Vagina (tissue), 2 donors: ENCODE measurements around the gene ANKRD36C. TPM values are rescaled to one million over a fixed set of nuclear protein-coding genes. Genes with fewer than 3 reads are reported as not detected.
A peak's percentile ranks its signal among the peaks of the same experiment; 100 is the strongest.
"Not testable (repeated sequence)": the region's sequence is repeated elsewhere in the genome, so short reads cannot be mapped to it uniquely, and the experiment has no call there.

Experiments
- DNase-seq, 2 donors: peaks; one replicate each; pipeline ENCODE4 v3.0.0-alpha.2; 2017; ENCODE audit errors: extremely low spot score in 2 of 2
- H3K27ac ChIP-seq: fragments of 200-600 bp; sonication (generic); one replicate; pipeline ENCODE4 v1.5.1; 2019
- H3K27me3 ChIP-seq: fragments of 200-600 bp; sonication (generic); one replicate; pipeline ENCODE4 v1.5.1; 2019
- H3K36me3 ChIP-seq, 2 donors: fragments of 200-600 bp; sonication (generic); one replicate each; pipeline ENCODE4 v1.5.1; 2017 to 2019
- H3K4me1 ChIP-seq: fragments of 200-600 bp; sonication (generic); one replicate; pipeline ENCODE4 v1.5.1; 2019
- H3K4me3 ChIP-seq, 2 donors: fragments of 200-600 bp; sonication (generic); 1 replicate in 1 of 2; 2 replicates in 1 of 2; pipeline ENCODE4 v1.5.1; 2016 to 2019
- H3K9me3 ChIP-seq: fragments of 200-600 bp; sonication (generic); one replicate; pipeline ENCODE4 v1.5.1; 2019
- CTCF ChIP-seq, 3 experiments: fragments of 450-650 bp in 2 of 3; fragments of 200-600 bp in 1 of 3; sonication (generic) in 1 of 3; IDR thresholded peaks; one replicate each; pipeline ENCODE4 v1.5.1; 2017 to 2019; ENCODE audit warnings: antibody characterized with exemption in 3 of 3, mild to moderate bottlenecking in 2 of 3, moderate library complexity in 2 of 3
- POLR2AphosphoS5 ChIP-seq, 2 donors: sonication (generic); formaldehyde crosslinking; IDR thresholded peaks; one replicate each; pipeline ENCODE4 v1.9.0; 2017; ENCODE audit warnings: antibody characterized with exemption in 2 of 2, mild to moderate bottlenecking in 2 of 2, low read depth in 1 of 2; ENCODE audit not compliant: insufficient read depth in 1 of 2
- intact Hi-C: fragments of 100-400 bp; cut with DNase I; formaldehyde crosslinking; loops from one replicate; pipeline ENCODE4 v1.15.1; 2023
- total RNA-seq: library from RNA; depleted of rRNA; stranded (reverse); fragments of >200 nt; gene quantifications from one replicate; pipeline ENCODE4 v1.2.3, GENCODE V29; 2016

ANKRD36C gene
- total RNA-seq, 1 donor from 2014 or later = 36.6 TPM

GRCh38 chr2:96022701-96023447 lies 31.2 kb upstream of the ANKRD36C start:
- TF ChIP-seq CTCF (IDR thresholded peaks at IDR 0.05) (peak; percentile 60 to 81 (median 77)), POLR2AphosphoS5 (IDR thresholded peaks at IDR 0.05; ENCODE audit: insufficient read depth in 1 of 2, low read depth in 1 of 2) (peak in 1 of 2 donors; percentile 51)
- intact Hi-C loops = not testable (repeated sequence)

GRCh38 chr2:96022126-96022525 lies 30.5 kb upstream of the ANKRD36C start:
- intact Hi-C loops, H3K4me1 ChIP-seq, H3K9me3 ChIP-seq, H3K27me3 ChIP-seq, H3K4me3 ChIP-seq, DNase-seq, H3K36me3 ChIP-seq, H3K27ac ChIP-seq: not testable (repeated sequence)

More at GRCh38 chr2:96022701-96023447, 31.2 kb upstream of the ANKRD36C start:
- not testable (repeated sequence) for H3K27ac ChIP-seq, H3K4me3 ChIP-seq, H3K36me3 ChIP-seq, H3K4me1 ChIP-seq, H3K9me3 ChIP-seq, H3K27me3 ChIP-seq
- peak; percentile 87 to 96 for DNase-seq

GRCh38 chr2:96021142-96021541 lies 29.5 kb upstream of the ANKRD36C start:
- H3K27me3 ChIP-seq, H3K4me3 ChIP-seq, H3K9me3 ChIP-seq, H3K4me1 ChIP-seq, intact Hi-C loops, H3K27ac ChIP-seq, DNase-seq, H3K36me3 ChIP-seq: not testable (repeated sequence)

- DNase-seq, H3K27me3 ChIP-seq, H3K27ac ChIP-seq, H3K4me3 ChIP-seq, intact Hi-C loops, H3K4me1 ChIP-seq, H3K9me3 ChIP-seq, H3K36me3 ChIP-seq: not testable (repeated sequence)
These were observed 28.4 kb upstream of the ANKRD36C start for GRCh38 chr2:96019909-96020590.

GRCh38 chr2:96016321-96016720 lies 24.7 kb upstream of the ANKRD36C start:
- H3K4me1 ChIP-seq, intact Hi-C loops, H3K36me3 ChIP-seq, H3K27me3 ChIP-seq, H3K9me3 ChIP-seq, DNase-seq, H3K27ac ChIP-seq, H3K4me3 ChIP-seq: not testable (repeated sequence)

GRCh38 chr2:96012792-96013264 lies 21.2 kb upstream of the ANKRD36C start:
- H3K27me3 ChIP-seq, H3K4me1 ChIP-seq, intact Hi-C loops, H3K9me3 ChIP-seq, H3K36me3 ChIP-seq, DNase-seq, H3K27ac ChIP-seq, H3K4me3 ChIP-seq: not testable (repeated sequence)

- H3K27me3 ChIP-seq, H3K36me3 ChIP-seq, DNase-seq, H3K4me1 ChIP-seq, H3K9me3 ChIP-seq, intact Hi-C loops, H3K4me3 ChIP-seq, H3K27ac ChIP-seq: not testable (repeated sequence)
These were observed 20.6 kb upstream of the ANKRD36C start for GRCh38 chr2:96012086-96012791.

- not testable (repeated sequence) for DNase-seq, H3K4me1 ChIP-seq
These were observed 19.5 kb upstream of the ANKRD36C start for GRCh38 chr2:96011129-96011455.

More at GRCh38 chr2:96011129-96011455, 19.5 kb upstream of the ANKRD36C start:
- intact Hi-C loops, H3K27ac ChIP-seq, H3K36me3 ChIP-seq, H3K27me3 ChIP-seq, H3K9me3 ChIP-seq, H3K4me3 ChIP-seq: not testable (repeated sequence)
